DMS 273 (cell line): ENCODE results near the gene LEMD3.
"Not testable (repeated sequence)": the region's sequence is repeated elsewhere in the genome, so short reads cannot be mapped to it uniquely, and the experiment has no call there.

Source experiments
- DNase-seq: peaks from one replicate; lab custom pipeline; 2025; ENCODE audit not compliant: unreplicated experiment; lab: John Stamatoyannopoulos, UW

LEMD3 gene

DNA sequence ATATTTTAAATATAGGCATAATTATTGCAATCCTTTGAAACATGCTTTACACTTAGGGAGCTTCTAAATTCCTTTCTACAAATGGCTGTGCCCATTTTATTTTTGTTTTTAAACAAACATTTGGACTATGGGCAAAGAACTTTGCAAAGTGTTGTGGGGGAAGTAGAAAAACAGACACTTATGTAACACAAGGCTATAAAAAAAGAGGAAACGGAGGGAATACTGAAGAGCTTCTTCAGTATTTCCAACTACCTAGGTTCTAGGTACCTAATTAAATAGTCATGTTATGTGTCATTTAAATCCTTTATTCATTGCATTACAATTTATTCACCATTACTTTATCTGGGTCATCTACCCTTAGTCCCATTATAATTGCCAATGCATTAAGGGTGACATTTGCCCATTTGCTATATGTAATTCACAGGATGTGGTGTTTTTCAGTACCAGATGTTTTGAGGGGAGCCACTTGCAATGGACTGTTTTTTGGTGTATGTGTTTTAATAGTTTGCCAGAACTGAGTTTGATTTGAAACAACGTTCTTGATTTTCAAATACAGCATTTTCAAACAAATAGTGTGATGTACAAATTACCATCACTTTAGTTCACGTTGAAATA is 107.6 kb downstream of the LEMD3 start:
- no peak for DNase-seq

DNA sequence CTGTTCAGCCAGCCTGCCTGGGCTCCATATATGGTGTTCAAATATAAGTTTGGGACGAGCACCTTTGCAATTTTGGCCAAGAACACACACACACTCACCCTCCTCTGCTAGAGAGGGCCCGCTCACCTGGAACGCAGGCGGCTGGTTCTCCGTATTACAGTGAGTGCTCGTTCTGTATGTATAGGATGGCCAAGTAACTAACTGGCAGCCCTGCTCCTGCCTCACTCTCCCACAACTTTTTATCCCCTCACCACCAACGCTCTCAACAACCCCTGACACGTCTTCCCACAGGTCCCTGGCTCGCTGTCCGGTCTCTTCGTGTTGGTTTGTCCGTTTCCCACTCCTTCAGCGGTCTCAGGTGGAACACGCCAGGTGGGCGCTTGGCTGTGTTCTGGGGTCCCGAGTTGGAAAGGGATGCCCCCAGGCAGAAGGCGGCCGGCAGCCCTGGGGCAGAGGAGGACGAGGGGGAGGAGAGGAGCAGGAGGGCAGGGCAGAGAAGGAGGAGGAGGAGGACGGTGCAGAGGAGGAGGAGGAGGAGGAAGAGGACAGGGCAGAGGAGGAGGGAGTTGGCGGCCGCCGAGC is 108.7 kb downstream of the LEMD3 start:
- DNase-seq: no peak

DNA sequence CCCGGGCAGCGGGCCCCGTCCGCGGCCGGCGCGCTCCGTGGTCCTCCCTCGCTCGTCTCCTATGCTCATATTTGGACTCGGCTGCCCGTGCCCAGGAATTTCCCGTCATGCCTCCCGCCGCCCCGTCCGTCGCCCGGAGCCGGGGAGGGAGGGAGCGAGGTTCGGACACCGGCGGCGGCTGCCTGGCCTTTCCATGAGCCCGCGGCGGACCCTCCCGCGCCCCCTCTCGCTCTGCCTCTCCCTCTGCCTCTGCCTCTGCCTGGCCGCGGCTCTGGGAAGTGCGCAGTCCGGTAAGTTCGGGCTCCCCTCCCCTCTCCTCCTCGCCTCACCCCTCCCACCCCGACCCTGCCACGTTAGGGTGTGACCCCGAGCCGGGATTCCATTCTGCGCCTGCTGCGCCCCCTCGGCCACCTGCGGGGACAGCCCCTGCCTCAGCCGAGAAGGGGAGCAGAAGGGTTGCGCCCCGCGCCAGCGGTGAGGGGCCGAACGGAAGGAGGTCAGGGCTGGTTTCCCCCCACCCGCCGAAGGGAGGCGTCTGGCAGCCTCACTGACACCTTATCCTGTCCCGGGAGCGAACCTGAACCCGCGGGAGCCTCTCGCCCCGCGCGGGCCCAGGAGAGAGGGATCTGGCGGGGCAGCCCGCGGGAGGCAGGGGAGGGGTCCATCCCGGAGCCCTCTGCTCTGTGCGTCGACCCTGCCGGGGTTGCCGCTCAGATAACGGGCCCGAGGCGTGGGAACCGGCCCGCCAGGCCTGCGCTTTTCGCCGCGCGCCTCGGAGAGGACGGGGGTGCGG is 109.4 kb downstream of the LEMD3 start, which contains the start of gene MSRB3:
Gene MSRB3 (plus strand): TSS at position 108 of the 793 bp plus-strand sequence. CDS start 29,897 bp downstream, outside the sequence.
- peak; percentile 62 for DNase-seq

DNA sequence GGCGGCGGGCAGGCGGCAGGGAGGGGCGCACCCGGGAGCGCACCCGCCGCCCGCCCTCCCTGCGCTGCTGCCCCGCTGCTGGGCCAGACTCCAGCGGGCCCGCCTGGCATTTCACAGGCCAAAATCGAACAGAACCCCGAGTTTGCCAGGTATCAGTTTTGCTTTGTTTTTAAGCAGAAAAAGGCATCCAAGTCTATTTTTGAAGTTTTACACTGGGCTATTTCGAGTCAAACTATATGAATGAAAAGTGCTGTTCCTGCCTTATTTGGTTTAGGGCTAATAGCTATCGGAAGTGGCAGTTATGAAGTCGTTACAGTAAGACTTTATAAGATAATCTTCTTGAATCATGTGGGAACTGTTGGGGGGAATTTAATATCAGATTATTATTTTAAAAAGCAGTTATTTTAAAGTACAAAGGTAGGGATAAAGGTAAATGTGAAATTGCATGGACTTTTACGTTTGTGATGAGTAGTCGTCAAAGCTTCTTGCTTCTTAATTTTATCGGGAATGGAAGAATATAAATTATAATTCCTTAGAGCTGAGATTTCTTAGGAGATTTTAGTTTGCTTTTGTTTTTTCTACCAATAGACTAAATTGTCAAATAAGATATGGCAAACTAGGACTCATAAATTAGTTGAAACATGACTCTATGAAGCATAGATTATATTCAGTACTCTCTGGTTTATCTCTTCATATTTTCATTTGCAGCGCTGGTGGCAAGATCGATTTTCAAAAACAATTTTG is 110.2 kb downstream of the LEMD3 start:
- DNase-seq: no peak

DNA sequence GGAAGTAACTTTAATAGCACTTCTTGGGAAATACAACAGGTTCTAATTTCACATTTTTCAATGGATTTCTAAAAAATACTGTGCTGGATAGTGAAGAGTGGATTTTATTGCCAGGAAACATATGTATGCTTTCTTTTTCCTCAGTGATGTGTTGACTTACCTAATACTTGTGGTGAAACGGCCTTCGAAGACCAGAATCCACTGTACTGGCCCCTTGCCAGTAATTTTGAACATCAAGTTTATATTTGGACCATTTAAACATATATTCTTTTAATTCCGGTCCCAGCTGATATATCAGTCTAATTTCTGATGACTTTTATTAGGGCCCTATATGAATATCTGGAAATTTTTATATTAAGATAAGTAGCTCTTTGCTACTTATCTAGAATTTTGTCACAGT is 110.9 kb downstream of the LEMD3 start:
- no peak for DNase-seq

DNA sequence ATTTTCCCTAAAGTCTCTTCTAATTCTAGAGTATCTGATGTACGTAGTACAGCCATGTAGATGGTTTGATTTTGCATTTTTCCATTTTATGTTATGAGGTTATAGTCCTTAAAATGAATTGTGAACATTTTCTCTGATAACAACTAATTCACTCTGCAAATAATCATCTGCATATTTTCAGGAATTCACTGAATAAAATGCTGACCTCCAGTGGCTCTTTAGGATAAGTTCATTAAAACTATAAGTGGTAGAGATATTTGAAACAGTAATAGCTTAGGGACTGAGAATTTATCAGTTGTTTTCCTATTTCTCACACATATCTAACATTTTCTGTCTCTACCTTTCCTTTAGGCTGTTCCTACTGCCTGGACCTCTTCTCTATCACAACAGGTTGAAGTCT is 113.5 kb downstream of the LEMD3 start:
- DNase-seq: no peak

DNA sequence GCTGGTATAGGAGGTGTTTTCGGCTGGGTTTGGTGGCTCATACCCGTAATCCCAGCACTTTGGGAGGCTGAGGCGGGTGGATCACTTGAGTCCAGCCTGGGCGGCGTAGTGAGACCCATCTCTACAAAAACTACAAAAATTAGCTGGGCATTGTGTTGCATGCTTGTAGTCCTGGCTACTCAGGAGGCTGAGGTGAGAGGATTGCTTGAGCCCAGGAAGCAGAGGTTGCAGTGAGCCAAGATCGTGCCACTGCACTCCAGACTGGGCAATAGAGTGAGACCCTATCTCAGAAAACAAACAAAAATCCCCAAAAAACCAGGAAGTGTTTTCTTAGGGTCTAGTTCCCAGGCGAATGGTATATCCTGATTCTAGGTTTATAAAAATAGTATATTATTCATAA is 116.1 kb downstream of the LEMD3 start:
- not testable (repeated sequence) for DNase-seq

DNA sequence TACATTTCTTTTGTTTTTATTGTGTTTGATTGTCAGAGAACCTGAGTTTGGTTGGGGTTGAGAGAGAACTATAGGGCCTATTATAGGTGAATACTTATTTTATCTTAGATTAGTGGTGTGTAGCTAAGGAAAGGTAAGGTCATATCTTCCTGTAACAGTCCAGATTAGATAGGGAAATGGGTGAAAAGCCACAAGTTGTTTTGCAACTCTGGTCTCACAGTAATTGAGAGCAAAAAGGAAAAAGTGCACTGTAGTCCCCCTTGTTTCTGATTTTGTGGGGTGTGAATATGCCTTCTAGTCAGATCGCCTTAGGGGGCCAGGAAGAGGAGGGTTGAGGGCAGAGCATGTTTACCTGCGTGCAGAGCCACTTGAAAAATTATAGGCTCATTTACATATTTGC is 118.0 kb downstream of the LEMD3 start:
- DNase-seq: no peak

DNA sequence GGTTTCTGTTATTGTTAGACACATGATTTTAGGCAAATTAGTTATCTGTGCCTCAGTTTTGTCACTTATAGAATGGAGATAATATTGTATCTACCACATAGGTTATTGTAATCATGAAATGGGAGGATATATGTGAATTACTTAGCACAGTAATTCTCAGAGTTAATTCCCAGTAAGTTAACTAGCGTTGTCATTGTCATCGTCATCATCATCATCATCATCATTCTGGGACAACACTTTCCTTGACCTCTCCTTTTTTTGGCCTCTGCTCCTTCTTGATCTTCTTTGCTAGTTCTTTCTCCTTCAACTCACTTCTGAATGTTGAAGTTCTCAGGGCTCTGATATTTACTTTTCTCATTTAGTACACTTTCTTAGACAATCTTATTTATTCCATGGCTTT is 122.9 kb downstream of the LEMD3 start:
- no peak for DNase-seq

DNA sequence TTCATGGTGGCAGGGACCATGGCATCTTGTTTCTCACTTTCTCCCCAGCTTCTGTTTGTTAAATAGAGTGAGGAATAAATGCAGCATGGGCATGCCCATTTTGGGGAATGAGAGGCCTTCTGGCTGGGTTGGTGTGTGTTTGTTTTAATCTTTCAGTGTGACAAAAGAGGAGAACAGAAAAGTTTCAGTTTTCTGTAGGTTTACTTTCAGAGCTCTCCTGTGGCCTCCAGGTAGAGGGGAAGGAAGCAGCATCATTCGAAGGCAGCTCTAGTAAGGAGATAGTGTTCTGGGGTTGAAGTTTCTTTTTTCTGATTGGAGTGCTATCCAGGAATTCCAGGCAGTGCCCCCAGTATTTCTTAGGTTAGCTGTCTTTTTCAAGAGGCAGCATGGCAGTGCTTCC is 124.4 kb downstream of the LEMD3 start:
- DNase-seq: no peak

DNA sequence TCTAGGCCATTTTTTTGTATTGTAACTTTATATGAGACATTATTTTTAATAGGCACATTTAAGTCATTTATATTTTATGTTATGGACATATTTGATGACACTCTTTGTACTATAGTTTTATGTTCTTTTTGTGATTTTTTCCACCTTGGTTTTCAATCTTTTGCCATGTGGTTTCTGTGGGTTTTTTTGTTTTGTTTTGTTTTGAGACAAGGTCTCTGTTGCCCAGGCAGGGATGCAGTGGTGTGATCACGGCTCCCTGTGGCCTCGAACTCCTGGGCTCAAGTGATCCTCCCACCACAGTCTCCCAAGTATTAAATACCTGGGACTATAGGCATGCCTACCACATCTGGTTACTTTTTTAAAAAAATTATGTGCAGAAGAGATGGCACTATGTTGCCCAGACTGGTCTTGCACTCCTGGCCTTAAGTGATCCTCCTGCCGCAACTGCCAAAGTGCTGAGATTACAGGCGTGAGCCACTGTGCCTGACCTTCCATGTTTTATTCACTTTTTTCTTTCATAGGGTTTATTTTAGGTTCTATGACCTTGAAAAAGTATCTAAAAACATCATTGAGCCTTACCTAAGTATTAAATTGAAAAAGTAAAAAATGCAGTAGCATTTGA is 125.4 kb downstream of the LEMD3 start:
- no peak for DNase-seq

DNA sequence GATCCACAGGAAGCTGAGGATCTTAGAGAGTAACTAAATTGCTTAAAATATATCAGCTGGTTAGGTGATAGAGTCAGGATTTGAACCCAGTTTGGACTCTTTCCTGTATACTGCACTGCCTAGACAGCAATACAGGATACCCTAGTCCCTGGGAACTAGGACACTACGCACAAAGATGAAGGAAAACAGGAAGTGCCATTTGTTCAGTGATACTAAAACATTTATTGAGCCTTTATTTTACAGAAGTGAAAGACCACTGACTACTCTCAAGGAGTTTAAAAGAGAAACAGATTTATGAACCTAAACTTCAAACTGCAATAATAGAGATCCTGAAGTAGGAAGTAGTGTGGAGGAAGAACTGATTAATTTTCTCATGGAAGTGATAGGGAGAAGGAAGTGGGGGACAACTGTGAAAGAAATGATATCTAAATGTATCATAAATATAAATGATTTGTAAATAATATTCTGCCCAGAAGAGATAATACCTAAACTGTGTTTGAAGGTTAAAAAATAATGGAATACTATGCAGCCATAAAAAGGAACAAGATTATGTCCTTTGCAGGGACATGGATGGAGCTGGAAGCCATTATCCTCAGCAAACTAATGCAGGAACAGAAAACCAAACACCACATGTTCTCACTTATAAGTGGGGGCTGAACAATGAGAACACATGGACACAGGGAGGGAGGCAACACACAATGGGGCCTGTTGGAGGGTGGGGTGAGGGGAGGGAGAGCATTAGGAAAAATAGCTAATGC is 127.3 kb downstream of the LEMD3 start:
- DNase-seq: no peak
